WTC11 (cell line): ENCODE results near the gene ANP32E.

Experiments used
- ATF3 ChIP-seq: sonication (generic); formaldehyde crosslinking; conservative IDR thresholded peaks from 2 replicates; pipeline ENCODE4 v1.8.1; 2022; ENCODE audit warnings: mild to moderate bottlenecking, missing genetic modification reagents
- KAT7 ChIP-seq: sonication (generic); formaldehyde crosslinking; IDR thresholded peaks from 2 replicates; pipeline ENCODE4 v1.8.1; 2023; ENCODE audit warnings: missing genetic modification reagents, mild to moderate bottlenecking, borderline replicate concordance
- SMAD4 ChIP-seq: sonication (generic); formaldehyde crosslinking; IDR thresholded peaks from 2 replicates; pipeline ENCODE4 v1.8.0; 2022; ENCODE audit warnings: mild to moderate bottlenecking, missing genetic modification reagents
- TF ChIP-seq, protein P1 (sequence below): fragments of 200-600 bp; IDR thresholded peaks from 2 replicates; pipeline ENCODE4 v1.8.0; 2022; ENCODE audit warnings: antibody characterized with exemption

- no peak for TF ChIP-seq KAT7 (CRISPR knock-in tag)
- TF ChIP-seq SMAD4, result no peak
- TF ChIP-seq ATF3 (CRISPR knock-in tag), result no peak
- TF ChIP-seq, protein P1, sequence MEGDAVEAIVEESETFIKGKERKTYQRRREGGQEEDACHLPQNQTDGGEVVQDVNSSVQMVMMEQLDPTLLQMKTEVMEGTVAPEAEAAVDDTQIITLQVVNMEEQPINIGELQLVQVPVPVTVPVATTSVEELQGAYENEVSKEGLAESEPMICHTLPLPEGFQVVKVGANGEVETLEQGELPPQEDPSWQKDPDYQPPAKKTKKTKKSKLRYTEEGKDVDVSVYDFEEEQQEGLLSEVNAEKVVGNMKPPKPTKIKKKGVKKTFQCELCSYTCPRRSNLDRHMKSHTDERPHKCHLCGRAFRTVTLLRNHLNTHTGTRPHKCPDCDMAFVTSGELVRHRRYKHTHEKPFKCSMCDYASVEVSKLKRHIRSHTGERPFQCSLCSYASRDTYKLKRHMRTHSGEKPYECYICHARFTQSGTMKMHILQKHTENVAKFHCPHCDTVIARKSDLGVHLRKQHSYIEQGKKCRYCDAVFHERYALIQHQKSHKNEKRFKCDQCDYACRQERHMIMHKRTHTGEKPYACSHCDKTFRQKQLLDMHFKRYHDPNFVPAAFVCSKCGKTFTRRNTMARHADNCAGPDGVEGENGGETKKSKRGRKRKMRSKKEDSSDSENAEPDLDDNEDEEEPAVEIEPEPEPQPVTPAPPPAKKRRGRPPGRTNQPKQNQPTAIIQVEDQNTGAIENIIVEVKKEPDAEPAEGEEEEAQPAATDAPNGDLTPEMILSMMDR, result no peak
Observed at GRCh38 chr1:150210706-150211105, 25.2 kb downstream of the ANP32E start.
